Measurements from ENCODE around the gene EPHA10.
A peak's percentile ranks its signal among the peaks of the same experiment; 100 is the strongest.

The EPHA10 gene

DNA sequence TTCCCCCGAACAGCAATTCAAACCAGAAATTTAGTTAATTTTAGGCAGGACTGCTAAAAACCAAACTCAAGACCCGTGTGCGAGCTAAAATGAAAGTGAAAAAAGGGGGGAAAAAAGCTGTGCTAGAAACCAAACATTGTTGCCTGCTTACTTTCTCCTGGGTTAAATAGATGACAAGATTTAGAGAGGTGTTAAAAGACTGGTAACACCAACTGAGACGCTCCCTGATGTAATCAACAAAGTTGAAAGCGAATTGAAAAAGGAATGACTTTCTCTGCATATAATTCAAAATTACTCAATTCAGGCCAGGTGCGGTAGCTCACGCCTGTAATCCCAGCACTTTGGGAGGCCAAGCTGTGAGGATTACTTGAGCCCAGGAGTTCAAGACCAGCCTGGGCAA is 65.8 kb downstream of the EPHA10 start:
- H3K4me2 ChIP-seq (ENCODE audit: low read depth, low read length, poor library complexity, severe bottlenecking), result no peak overlapping the region
- H3K27me3 ChIP-seq (ENCODE audit: insufficient read depth, low read length, poor library complexity, severe bottlenecking), result no peaks in the 10 kb centered on the region
- TF ChIP-seq, protein P1, sequence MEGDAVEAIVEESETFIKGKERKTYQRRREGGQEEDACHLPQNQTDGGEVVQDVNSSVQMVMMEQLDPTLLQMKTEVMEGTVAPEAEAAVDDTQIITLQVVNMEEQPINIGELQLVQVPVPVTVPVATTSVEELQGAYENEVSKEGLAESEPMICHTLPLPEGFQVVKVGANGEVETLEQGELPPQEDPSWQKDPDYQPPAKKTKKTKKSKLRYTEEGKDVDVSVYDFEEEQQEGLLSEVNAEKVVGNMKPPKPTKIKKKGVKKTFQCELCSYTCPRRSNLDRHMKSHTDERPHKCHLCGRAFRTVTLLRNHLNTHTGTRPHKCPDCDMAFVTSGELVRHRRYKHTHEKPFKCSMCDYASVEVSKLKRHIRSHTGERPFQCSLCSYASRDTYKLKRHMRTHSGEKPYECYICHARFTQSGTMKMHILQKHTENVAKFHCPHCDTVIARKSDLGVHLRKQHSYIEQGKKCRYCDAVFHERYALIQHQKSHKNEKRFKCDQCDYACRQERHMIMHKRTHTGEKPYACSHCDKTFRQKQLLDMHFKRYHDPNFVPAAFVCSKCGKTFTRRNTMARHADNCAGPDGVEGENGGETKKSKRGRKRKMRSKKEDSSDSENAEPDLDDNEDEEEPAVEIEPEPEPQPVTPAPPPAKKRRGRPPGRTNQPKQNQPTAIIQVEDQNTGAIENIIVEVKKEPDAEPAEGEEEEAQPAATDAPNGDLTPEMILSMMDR (conservative IDR thresholded peaks at IDR 0.05; ENCODE audit: low read length), result no peak
- TF ChIP-seq EZH2phosphoT487 (IDR thresholded peaks at IDR 0.05; ENCODE audit: borderline replicate concordance), result no peak
- H3K9me3 ChIP-seq (ENCODE audit: insufficient read depth, low read depth, low read length), result no peaks in the 10 kb centered on the region
- H3K36me3 ChIP-seq (ENCODE audit: insufficient read depth, low read length), result peaks cover 81% of the 10 kb centered on the region; the same call in 1 of the 2 replicates
- H3K9me2 ChIP-seq (replicated peaks; ENCODE audit: low read depth, low read length), result no peaks in the 10 kb centered on the region
- H3F3A ChIP-seq (ENCODE audit: low read depth), result no peaks in the 10 kb centered on the region
- no peak overlapping the region for H3K9ac ChIP-seq (ENCODE audit: low read depth, low read length, poor library complexity, severe bottlenecking)
- peaks cover 43% of the 10 kb centered on the region for H3K79me2 ChIP-seq (ENCODE audit: insufficient read depth, low read length)
- peaks cover 20% of the 10 kb centered on the region for H4K20me1 ChIP-seq (ENCODE audit: insufficient read depth, low read length, poor library complexity, severe bottlenecking)
- no peak overlapping the region for H2AFZ ChIP-seq (ENCODE audit: low read length)
- H3K4me3 ChIP-seq (ENCODE audit: low read length, poor library complexity, severe bottlenecking), result no peak overlapping the region
- H3K4me1 ChIP-seq (ENCODE audit: insufficient read depth, low read length, poor library complexity, severe bottlenecking), result peaks cover 25% of the 10 kb centered on the region

DNA sequence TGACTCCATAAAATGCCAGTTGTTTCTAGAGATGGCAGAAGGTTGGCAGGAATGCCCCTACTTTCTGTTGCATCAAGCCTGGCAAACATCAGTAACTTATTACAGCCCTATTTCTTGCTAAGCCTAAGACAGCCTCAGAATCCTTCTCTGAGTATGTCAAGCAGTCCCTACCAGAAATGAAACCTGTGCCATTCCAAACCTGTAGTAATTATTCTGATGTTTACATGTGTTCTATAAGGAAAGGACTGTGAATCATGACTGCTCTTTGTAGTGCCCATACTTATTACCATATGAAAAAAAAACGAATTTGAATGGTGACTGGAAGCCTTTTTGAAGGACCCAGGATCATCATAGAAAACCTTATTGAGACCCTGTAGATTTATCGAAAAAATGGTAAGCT is 67.2 kb downstream of the EPHA10 start:
- H3F3A ChIP-seq (ENCODE audit: low read depth), result no peaks in the 10 kb centered on the region

DNA sequence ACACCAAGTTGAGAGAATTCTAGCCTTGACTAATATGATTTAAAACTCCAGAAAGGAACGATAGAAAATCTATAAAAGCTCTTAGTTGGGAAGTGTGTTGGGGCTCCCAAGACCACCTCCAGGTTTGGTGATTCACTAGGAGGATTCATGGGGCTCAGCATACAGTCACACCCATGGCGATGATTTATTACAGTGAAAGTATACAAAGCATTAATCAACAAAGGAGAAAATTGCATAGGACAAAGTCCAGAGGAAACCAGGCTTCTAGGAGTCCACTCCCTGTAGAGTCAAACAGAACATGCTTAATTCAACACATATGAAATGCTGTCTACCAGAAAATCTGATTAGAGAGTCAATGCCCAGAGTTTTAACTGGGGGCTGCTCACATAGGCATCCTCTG is 67.8 kb downstream of the EPHA10 start:
- H3K9ac ChIP-seq (ENCODE audit: low read depth, low read length, poor library complexity, severe bottlenecking), result no peak overlapping the region
- no peaks in the 10 kb centered on the region for H3K9me3 ChIP-seq (ENCODE audit: insufficient read depth, low read depth, low read length)
- H3K4me3 ChIP-seq (ENCODE audit: low read length, poor library complexity, severe bottlenecking), result no peak overlapping the region
- H3K9me2 ChIP-seq (replicated peaks; ENCODE audit: low read depth, low read length), result no peaks in the 10 kb centered on the region
- peaks cover 65% of the 10 kb centered on the region; the same call in 1 of the 2 replicates for H3K36me3 ChIP-seq (ENCODE audit: insufficient read depth, low read length)
- H4K20me1 ChIP-seq (ENCODE audit: insufficient read depth, low read length, poor library complexity, severe bottlenecking), result peaks cover 18% of the 10 kb centered on the region
- H3K4me2 ChIP-seq (ENCODE audit: low read depth, low read length, poor library complexity, severe bottlenecking), result peak overlapping the region; percentile 36
- H3F3A ChIP-seq (ENCODE audit: low read depth), result no peaks in the 10 kb centered on the region
- H3K4me1 ChIP-seq (ENCODE audit: insufficient read depth, low read length, poor library complexity, severe bottlenecking), result peaks cover 27% of the 10 kb centered on the region
- H3K79me2 ChIP-seq (ENCODE audit: insufficient read depth, low read length), result peaks cover 62% of the 10 kb centered on the region
- H2AFZ ChIP-seq (ENCODE audit: low read length), result no peak overlapping the region
- no peaks in the 10 kb centered on the region for H3K27me3 ChIP-seq (ENCODE audit: insufficient read depth, low read length, poor library complexity, severe bottlenecking)
- no peak for TF ChIP-seq EZH2phosphoT487 (IDR thresholded peaks at IDR 0.05; ENCODE audit: borderline replicate concordance)
- TF ChIP-seq, protein P1 (conservative IDR thresholded peaks at IDR 0.05; ENCODE audit: low read length), result no peak

More for the DNA sequence above, 67.2 kb downstream of the EPHA10 start:
- H3K27me3 ChIP-seq (ENCODE audit: insufficient read depth, low read length, poor library complexity, severe bottlenecking), result no peaks in the 10 kb centered on the region
- H3K36me3 ChIP-seq (ENCODE audit: insufficient read depth, low read length), result peaks cover 69% of the 10 kb centered on the region; the same call in 1 of the 2 replicates
- H3K9me2 ChIP-seq (replicated peaks; ENCODE audit: low read depth, low read length), result no peaks in the 10 kb centered on the region
- no peak overlapping the region for H3K9ac ChIP-seq (ENCODE audit: low read depth, low read length, poor library complexity, severe bottlenecking)
- peaks cover 18% of the 10 kb centered on the region for H4K20me1 ChIP-seq (ENCODE audit: insufficient read depth, low read length, poor library complexity, severe bottlenecking)
- peak overlapping the region; percentile 36 for H3K4me2 ChIP-seq (ENCODE audit: low read depth, low read length, poor library complexity, severe bottlenecking)
- H3K4me1 ChIP-seq (ENCODE audit: insufficient read depth, low read length, poor library complexity, severe bottlenecking), result peaks cover 27% of the 10 kb centered on the region
- peaks cover 58% of the 10 kb centered on the region for H3K79me2 ChIP-seq (ENCODE audit: insufficient read depth, low read length)
- no peak overlapping the region for H2AFZ ChIP-seq (ENCODE audit: low read length)
- no peak overlapping the region for H3K4me3 ChIP-seq (ENCODE audit: low read length, poor library complexity, severe bottlenecking)
- no peak for TF ChIP-seq EZH2phosphoT487 (IDR thresholded peaks at IDR 0.05; ENCODE audit: borderline replicate concordance)
- TF ChIP-seq, protein P1 (conservative IDR thresholded peaks at IDR 0.05; ENCODE audit: low read length), result no peak
- no peaks in the 10 kb centered on the region for H3K9me3 ChIP-seq (ENCODE audit: insufficient read depth, low read depth, low read length)
